B cell (primary cell): ENCODE data around the gene C14orf180. TPM values are rescaled to one million over a fixed set of nuclear protein-coding genes. Genes with fewer than 3 reads are reported as not detected.

Source experiments
- ATAC-seq: fragments of 200-7000 bp; cut with Tn5 transposase; one replicate; pipeline ENCODE4 v1.10.0; 2021; ENCODE audit warnings: low read depth, mild to moderate bottlenecking, moderate number of reproducible peaks, moderate library complexity
- CTCF ChIA-PET: fragments of 350-600 bp; sonication (Branson Sonifier 250); formaldehyde crosslinking; loops from one replicate; lab custom pipeline; 2021; ENCODE audit warnings: antibody characterized with exemption, inconsistent platforms; lab: Charles Lee
- POLR2A ChIA-PET: fragments of 350-600 bp; sonication (Branson Sonifier 250); formaldehyde crosslinking; loops from one replicate; lab custom pipeline; 2021; ENCODE audit warnings: antibody characterized with exemption; lab: Charles Lee
- DNase-seq: peaks from one replicate; pipeline ENCODE4 v3.0.0; 2013
- H2AFZ ChIP-seq: 2 replicates; pipeline ENCODE4 v1.6.1; 2012; ENCODE audit warnings: mild to moderate bottlenecking, low read depth, low read length; ENCODE audit not compliant: insufficient read depth, poor library complexity, severe bottlenecking
- H3K27ac ChIP-seq, 2 donors: 1 replicate in 1 of 2; 2 replicates in 1 of 2; pipeline ENCODE4 v1.5.1; 2012 to 2013; ENCODE audit warnings: low read length in 2 of 2, mild to moderate bottlenecking in 2 of 2, moderate library complexity in 1 of 2
- H3K27me3 ChIP-seq, 4 experiments: fragments of 200-600 bp in 1 of 4; sonication (generic) in 1 of 4; replicated peaks in 1 of 4; 1 replicate in 2 of 4; 2 replicates in 2 of 4; pipeline versions ENCODE4 v1.6.1 to v1.7.0; 2013 to 2016; ENCODE audit warnings: low read length in 3 of 4, mild to moderate bottlenecking in 2 of 4, mixed read lengths in 1 of 4, moderate library complexity in 1 of 4; ENCODE audit not compliant: insufficient read depth in 4 of 4, control insufficient read depth in 3 of 4; ENCODE audit errors: control extremely low read depth in 1 of 4
- H3K36me3 ChIP-seq, 2 experiments: replicated peaks in 1 of 2; 1 replicate in 1 of 2; 2 replicates in 1 of 2; pipeline versions ENCODE4 v1.6.1 to v1.7.1; 2013; ENCODE audit warnings: low read length in 1 of 2; ENCODE audit not compliant: insufficient read depth in 2 of 2, control insufficient read depth in 1 of 2; ENCODE audit errors: control extremely low read depth in 1 of 2, extremely low read depth in 1 of 2
- H3K4me1 ChIP-seq, 2 donors: fragments of 200-600 bp in 1 of 2; sonication (generic) in 1 of 2; 1 replicate in 1 of 2; 2 replicates in 1 of 2; pipeline versions ENCODE4 v1.5.1 to v1.6.1; 2013 to 2017; ENCODE audit warnings: low read length in 2 of 2; ENCODE audit not compliant: control insufficient read depth in 2 of 2, insufficient read depth in 2 of 2
- H3K4me2 ChIP-seq: replicated peaks from 2 replicates; pipeline ENCODE3; 2012; ENCODE audit warnings: mild to moderate bottlenecking, low read depth, low read length; ENCODE audit not compliant: poor library complexity, severe bottlenecking
- H3K4me3 ChIP-seq, 5 experiments: fragments of 200-600 bp in 1 of 5; sonication (generic) in 1 of 5; 1 replicate in 3 of 5; 2 replicates in 2 of 5; pipeline versions ENCODE4 v1.5.1 to v1.7.0; 2011 to 2016; ENCODE audit warnings: low read length in 4 of 5, mild to moderate bottlenecking in 4 of 5, low read depth in 2 of 5, control low read depth in 1 of 5, moderate library complexity in 1 of 5; ENCODE audit not compliant: insufficient read depth in 1 of 5; ENCODE audit errors: control extremely low read depth in 1 of 5, extremely low read depth in 1 of 5
- H3K79me2 ChIP-seq: fragments of 200-600 bp; sonication (generic); one replicate; pipeline ENCODE4 v1.6.0; 2016; ENCODE audit warnings: low read length; ENCODE audit not compliant: control insufficient read depth, insufficient read depth
- H3K9ac ChIP-seq: fragments of 200-600 bp; sonication (generic); 2 replicates; pipeline ENCODE4 v1.6.1; 2017; ENCODE audit warnings: mild to moderate bottlenecking, low read length, moderate library complexity
- H3K9me3 ChIP-seq, 3 donors: one replicate each; pipeline versions ENCODE4 v1.6.1 to v1.7.1; 2013; ENCODE audit warnings: low read length in 2 of 3; ENCODE audit not compliant: control insufficient read depth in 2 of 3, insufficient read depth in 1 of 3; ENCODE audit errors: control extremely low read depth in 1 of 3
- H4K20me1 ChIP-seq: 2 replicates; pipeline ENCODE4 v1.6.0; 2012; ENCODE audit warnings: mild to moderate bottlenecking, low read length; ENCODE audit not compliant: insufficient read depth, control insufficient read depth, poor library complexity, severe bottlenecking
- H3K27ac Mint-ChIP-seq: one replicate; pipeline ENCODE4 v1.8.0; 2021; ENCODE audit warnings: mixed read lengths
- H3K27me3 Mint-ChIP-seq: one replicate; pipeline ENCODE4 v1.8.0; 2021; ENCODE audit warnings: mixed read lengths
- H3K4me1 Mint-ChIP-seq: one replicate; pipeline ENCODE4 v1.8.0; 2021; ENCODE audit warnings: mixed read lengths
- H3K4me3 Mint-ChIP-seq: one replicate; pipeline ENCODE4 v1.8.0; 2021; ENCODE audit warnings: mixed read lengths
- H3K9me3 Mint-ChIP-seq: one replicate; pipeline ENCODE4 v1.8.0; 2022; ENCODE audit warnings: mixed read lengths; ENCODE audit not compliant: insufficient read depth
- EZH2 ChIP-seq: IDR thresholded peaks from 2 replicates; pipeline ENCODE4 v1.6.1; 2012; ENCODE audit warnings: borderline replicate concordance, low read depth, mild to moderate bottlenecking, moderate library complexity, low read length; ENCODE audit not compliant: insufficient read depth, poor library complexity, severe bottlenecking
- WGBS: methylation state at CpG from one replicate; pipeline ENCODE4 v1.1.5; 2013; ENCODE audit warnings: missing lambda C conversion rate; ENCODE audit not compliant: insufficient coverage; 5-methylcytosine and 5-hydroxymethylcytosine counted together
- intact Hi-C: fragments of 100-400 bp; cut with micrococcal nuclease; formaldehyde crosslinking; loops from one replicate; pipeline ENCODE4 v1.10.0; 2022
- polyA plus RNA-seq: library from polyadenylated mRNA; depleted of rRNA; stranded (reverse); fragments of >200 nt; gene quantifications from 2 replicates; pipeline ENCODE4 v1.2.3, GENCODE V29; 2012
- total RNA-seq, 2 donors: library from RNA; stranded (reverse); fragments of 120-200 nt in 1 of 2; gene quantifications; 1 replicate in 1 of 2; 2 replicates in 1 of 2; pipeline versions ENCODE4 v1.2.3 to v1.2.4, GENCODE V29; 2013 to 2022
- TF ChIP-seq, protein P1 (sequence below): fragments of 200-600 bp; IDR thresholded peaks from one replicate; pipeline ENCODE4 v1.8.0; 2022; ENCODE audit warnings: antibody characterized with exemption, mild to moderate bottlenecking

C14orf180 gene
- total and polyA plus RNA-seq, 2 donors (not counting 1 experiment from before 2014, with no cell fraction given): not detected

DNA sequence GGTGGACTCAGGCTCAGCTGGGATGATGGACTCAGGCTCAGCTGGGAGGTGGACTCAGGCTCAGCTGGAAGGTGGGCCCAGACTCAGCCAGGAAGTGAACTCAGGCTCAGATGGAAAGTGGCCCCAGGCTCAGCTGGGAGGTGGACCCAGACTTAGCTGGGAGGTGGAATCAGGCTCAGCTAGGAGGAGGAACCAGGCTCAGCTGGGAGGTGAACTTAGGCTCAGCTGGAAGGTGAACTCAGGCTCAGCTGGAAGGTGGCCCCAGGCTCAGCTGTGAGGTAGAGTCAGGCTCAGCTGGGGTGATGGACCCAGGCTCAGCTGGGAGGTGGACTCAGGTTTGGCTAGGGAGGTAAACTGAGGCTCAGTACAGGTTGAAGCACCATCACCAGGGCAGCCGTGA lies 21.8 kb upstream of the C14orf180 start:
- peak; percentile 14 for ATAC-seq
- Histone ChIP-seq H3K79me2 (no peaks in the 10 kb centered on the region), H3K9me3 (no peaks in the 10 kb centered on the region), H3K36me3 (no peaks in the 10 kb centered on the region), H3K4me3 (no peak overlapping the region), H4K20me1 (no peaks in the 10 kb centered on the region), H3K4me1 (no peaks in the 10 kb centered on the region), H3K9ac (no peak overlapping the region), H3K27ac (no peak overlapping the region), H3K4me2 (no peak overlapping the region), H2AFZ (no peak overlapping the region), H3K27me3 (no peaks in the 10 kb centered on the region)
- Mint-ChIP-seq H3K27me3 (peaks cover 10% of the 10 kb centered on the region), H3K9me3 (no peaks in the 10 kb centered on the region), H3K4me1 (no peaks in the 10 kb centered on the region), H3K4me3 (no peak overlapping the region), H3K27ac (no peak overlapping the region)
- no peak for TF ChIP-seq EZH2
- TF ChIP-seq, protein P1, sequence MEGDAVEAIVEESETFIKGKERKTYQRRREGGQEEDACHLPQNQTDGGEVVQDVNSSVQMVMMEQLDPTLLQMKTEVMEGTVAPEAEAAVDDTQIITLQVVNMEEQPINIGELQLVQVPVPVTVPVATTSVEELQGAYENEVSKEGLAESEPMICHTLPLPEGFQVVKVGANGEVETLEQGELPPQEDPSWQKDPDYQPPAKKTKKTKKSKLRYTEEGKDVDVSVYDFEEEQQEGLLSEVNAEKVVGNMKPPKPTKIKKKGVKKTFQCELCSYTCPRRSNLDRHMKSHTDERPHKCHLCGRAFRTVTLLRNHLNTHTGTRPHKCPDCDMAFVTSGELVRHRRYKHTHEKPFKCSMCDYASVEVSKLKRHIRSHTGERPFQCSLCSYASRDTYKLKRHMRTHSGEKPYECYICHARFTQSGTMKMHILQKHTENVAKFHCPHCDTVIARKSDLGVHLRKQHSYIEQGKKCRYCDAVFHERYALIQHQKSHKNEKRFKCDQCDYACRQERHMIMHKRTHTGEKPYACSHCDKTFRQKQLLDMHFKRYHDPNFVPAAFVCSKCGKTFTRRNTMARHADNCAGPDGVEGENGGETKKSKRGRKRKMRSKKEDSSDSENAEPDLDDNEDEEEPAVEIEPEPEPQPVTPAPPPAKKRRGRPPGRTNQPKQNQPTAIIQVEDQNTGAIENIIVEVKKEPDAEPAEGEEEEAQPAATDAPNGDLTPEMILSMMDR: no peak
- DNase-seq: no peak
- POLR2A ChIA-PET: no interaction called here
- 100% methylated on average over 1 of the region's 1 CpG for WGBS
- CTCF ChIA-PET: no interaction called here
- intact Hi-C loops: no loop called here

- H3K9me3 Mint-ChIP-seq: no peaks in the 10 kb centered on the region
- H3K9me3 ChIP-seq: no peaks in the 10 kb centered on the region
- no peak for ATAC-seq
- H3K36me3 ChIP-seq: no peaks in the 10 kb centered on the region
- H3K4me3 Mint-ChIP-seq: no peak overlapping the region
- no peak overlapping the region for H3K4me3 ChIP-seq
- no peak for DNase-seq
- 85% methylated on average over 12 of the region's 16 CpGs for WGBS
- H3K79me2 ChIP-seq: no peaks in the 10 kb centered on the region
- intact Hi-C loops: no loop called here
- H3K27me3 Mint-ChIP-seq: peaks cover 10% of the 10 kb centered on the region
- peaks cover 0 to 5% (median 2%) of the 10 kb centered on the region in 4 experiments for H3K27me3 ChIP-seq
- ChIA-PET POLR2A (no interaction called here), CTCF (no interaction called here)
- H3K27ac Mint-ChIP-seq: no peak overlapping the region
- TF ChIP-seq EZH2: no peak
- TF ChIP-seq, protein P1: no peak
- no peaks in the 10 kb centered on the region for H3K4me1 Mint-ChIP-seq
- H3K4me2 ChIP-seq: no peak overlapping the region
- H4K20me1 ChIP-seq: no peaks in the 10 kb centered on the region
- H3K4me1 ChIP-seq: peaks cover 2 to 3% of the 10 kb centered on the region in 2 donors
- H2AFZ ChIP-seq: no peak overlapping the region
- no peak overlapping the region for H3K9ac ChIP-seq
- no peak overlapping the region for H3K27ac ChIP-seq
These were observed 21.1 kb upstream of the C14orf180 start for GRCh38 chr14:104558231-104559027.
